ENCODE data around the gene MYDGF.

The MYDGF gene

DNA sequence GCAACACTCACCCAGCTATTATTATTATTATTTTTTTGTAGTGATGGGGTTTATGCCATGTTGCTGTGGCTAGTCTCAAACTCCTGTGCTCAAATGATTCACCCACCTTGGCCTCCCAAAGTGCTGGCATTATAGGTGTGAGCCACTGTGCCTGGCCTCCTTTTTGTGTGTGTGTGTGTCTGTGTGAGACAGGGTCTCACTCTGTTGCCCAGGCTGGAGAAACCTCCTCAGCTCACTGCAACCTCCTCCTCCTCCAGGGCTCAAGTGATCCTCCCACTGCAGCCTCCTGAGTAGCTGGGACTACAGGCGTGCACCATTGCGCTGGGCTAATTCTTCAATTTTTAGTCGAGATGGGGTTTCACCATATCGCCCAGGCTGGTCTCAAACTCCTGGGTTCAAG lies 3.6 kb upstream of the MYDGF start:
- no peak for DNase-seq

DNA sequence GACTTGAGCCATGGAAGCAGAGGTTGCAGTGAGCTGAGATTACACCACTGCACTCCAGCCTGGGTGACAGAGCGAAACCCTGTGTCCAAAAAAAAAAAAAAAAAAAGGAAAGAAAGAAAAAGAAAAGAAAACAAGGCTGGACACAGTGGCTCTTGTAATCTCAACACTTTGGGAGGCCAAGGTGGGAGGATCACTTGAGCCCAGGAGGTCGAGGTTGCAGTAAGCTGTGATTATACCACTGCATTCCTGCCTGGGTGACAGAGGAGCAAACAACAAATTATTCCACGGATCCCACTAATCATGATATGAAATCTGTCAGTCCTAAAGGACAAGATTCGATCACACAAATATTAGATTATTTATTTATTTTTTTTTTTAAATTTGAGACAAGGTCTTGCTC lies 3.1 kb upstream of the MYDGF start:
- no peak for DNase-seq

DNA sequence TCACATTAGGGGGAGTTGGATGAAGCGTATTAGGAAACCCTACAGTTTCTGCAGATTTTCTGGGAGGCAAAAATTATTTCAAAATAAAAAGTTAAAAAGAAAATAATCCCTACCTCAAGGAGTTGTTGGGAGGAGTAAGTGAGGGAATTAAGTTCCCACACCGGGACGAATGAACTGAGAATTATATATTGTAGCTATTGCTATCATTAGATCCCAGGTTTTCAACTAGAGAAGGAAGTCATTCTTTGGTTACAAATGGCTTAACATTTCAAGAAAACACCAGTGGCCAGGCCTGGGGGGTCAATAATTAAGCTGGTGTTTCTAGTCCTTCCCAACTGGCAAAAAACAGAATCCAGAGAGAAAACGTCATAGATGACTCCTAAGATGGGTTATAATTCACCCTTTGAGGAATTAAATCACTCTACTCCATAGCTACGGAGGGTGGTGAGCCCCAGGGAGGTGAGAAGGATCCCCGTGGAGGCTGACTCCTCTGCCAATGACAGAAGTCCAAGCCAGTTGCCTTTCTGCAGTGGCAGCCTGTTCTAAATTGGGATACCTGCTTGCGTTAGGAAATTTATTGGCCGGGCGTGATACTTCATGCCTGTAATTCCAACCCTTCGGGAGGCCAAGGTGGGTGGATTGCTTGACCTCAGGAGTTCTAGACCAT lies 1.2 kb upstream of the MYDGF start:
- no peak for DNase-seq

GRCh38 chr19:4664642-4665041 lies 5.5 kb downstream of the MYDGF start:
- DNase-seq: no peak

- no peak for DNase-seq
Measured at GRCh38 chr19:4662812-4663211, 7.3 kb downstream of the MYDGF start.

DNA sequence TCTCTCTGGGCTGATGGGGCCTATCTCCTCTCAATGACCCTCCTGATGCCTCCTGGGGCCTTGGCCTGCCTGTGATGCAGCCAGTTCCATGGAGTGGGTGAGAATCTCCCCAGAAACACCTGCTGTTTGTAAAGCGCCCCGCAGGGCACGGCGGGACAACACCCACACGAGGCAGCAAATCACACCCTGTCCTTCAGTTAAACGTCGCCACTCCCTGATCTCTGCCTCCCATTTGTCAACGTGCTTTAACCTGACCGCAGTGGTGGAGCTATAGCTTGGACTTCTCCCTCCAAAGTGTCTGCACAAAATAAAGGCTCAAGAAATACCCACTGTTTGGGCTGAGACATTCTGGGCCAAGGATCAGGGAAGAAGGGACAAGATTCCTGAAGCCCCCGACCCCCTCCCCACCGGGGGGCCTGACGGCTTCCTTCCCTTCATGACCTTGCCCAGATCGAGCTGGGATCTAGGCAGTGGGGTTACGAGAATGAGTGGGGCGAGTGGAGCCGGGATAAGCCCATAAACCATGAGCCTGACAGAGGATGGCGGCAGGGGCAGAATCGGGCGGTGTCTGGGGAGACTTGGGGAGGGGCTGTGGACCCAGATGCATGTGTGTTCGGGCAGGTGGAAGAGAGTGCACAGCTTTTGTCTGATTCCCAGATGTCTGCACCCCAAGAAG lies 8.0 kb downstream of the MYDGF start:
- no peak for DNase-seq

GRCh38 chr19:4660993-4661392 lies 9.1 kb downstream of the MYDGF start:
- DNase-seq: no peak

GRCh38 chr19:4660181-4660791 lies 9.9 kb downstream of the MYDGF start:
- DNase-seq: no peak

DNA sequence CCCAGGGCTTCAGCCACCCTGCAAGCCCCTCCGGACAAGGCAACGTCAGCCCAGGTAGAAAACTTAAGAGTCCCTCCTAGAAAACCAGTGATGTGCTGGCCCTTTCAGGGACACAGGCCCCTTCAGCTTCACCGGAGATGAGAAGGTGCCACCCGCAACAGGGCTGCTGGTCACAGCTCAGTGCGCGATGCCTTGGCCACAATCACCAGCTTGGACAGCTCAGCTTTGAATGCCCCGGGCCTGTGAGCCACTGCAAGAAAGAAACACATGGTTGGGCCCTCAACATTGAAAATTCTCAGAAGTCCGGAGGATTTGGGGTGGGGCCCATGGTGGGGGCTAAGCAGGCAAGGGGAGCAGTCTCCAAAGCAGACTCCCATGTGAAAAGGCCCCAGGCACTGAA lies 12.3 kb downstream of the MYDGF start:
- DNase-seq: no peak

DNA sequence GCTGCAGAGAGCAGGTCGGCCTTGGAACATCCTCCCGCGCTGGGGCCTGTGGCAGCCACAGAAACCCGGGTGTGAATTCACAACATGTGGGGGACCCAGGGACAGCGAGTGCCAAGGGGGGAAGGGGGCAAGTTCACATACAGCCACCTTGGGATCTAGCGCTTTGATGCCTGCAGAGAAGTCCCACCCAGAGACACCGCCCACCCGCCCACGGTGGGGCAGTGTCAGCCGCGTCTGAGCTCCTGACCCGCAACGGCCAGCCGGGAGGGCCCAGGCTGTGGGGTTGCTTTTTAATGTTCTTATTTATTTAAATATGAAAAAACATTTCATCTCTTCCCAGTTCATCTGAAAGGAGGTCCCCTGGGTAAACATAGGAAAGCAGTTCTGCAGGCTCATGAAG lies 12.9 kb downstream of the MYDGF start:
- DNase-seq: no peak

- DNase-seq: no peak
Measured at GRCh38 chr19:4656102-4656501, 14.0 kb downstream of the MYDGF start.

GRCh38 chr19:4654437-4655361 lies 15.4 kb downstream of the MYDGF start:
- no peak for DNase-seq

GRCh38 chr19:4653793-4654436 lies 16.2 kb downstream of the MYDGF start:
- DNase-seq: no peak

GRCh38 chr19:4652075-4652474 lies 18.1 kb downstream of the MYDGF start:
- DNase-seq: no peak

DNA sequence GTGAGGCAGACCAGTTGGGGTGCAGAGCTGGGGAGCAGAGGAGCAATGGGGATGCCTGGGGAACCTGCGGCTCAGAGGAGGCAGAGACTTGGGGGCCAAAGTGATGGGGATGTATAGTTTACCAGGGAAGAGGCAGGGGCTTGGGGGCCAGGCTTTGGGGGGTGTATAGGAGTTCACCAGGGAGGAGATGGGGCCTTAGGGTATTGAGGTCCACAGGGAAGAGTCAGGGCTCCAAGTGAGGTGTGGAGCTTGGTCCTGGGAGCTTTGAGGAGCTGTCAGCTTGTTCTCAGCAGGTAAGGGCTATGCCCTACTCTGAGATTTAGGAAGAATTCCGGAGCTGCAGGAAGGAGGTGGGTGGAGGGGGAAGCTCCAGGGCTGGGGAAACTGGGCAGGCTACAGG lies 20.0 kb downstream of the MYDGF start:
- no peak for DNase-seq

DNA sequence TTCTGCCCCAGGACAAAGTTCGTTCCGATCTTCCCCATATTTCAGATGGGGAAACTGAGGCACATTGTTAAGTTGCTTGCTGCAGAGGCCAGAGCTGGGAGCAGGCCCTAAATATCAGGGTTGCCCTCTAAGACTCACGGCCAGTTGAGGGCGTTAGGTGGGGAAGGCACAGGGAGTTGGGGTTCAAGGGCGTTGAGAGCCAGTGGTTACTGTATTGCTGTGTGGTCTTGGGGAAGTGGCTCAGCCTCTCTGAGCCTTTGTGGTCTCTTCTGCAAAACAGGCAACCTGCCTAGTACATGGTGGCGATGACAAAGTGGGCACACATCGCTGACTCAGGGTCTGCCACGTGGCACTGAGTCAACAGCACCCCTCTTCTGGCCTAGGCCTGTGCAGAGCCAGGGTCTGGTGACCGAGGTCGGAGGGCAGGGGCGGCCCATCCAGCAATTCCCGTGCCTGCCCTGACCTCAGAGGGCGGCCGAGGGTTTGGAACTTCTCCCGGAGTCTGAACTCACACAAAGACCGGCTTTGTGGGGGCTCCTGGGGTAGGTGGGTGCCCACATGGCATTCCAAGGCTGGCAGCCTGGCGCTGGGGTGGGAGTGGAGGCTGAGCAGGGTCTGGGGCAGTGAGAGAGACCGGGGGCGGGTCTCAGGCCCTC lies 20.6 kb downstream of the MYDGF start:
- DNase-seq: no peak

DNA sequence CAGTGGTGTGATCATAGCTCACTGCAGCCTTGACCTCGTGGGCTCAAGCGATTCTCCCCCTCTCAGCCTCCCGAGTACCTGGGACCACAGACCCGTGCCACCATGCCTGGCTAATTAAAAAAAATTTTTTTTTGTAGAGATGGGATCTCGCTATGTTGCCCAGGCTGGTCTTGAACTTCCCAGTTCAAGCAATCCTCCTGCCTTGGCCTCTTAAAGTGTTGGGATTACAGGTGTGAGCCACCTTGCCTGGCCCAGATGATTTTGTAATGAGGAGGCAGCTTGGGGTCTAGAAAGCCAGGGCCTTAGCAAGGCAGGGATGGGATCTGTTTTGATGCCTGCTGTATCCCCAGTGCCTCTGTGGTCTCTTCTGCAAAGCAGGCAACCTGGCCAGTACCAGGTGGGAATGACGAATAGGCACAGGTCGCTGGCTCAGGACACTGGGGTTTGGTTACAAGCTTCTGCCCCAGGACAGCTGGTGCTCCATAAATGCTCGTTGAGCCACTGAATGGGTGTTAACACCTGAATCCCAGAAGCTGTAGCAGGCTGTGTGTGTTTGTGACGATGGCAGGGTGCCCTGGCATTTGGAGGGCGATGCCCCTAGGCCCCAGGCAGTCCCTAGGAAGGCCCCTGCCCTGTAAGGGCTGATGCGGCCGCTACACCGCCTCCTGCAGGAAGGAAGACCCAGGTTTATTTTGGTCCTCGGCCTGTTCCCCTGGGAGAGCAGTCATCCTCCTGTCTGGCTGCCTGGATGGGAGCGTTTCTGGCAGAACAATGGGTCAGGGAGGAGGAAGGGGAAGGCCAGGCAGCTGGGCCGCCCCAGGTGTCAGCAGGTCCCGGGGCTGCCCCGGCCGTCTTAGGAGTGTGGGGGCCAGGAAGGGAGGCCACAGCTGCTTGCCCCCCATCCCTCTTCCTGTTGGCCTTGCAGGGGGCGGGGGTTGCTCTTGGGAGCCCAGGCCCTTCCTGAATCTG lies 22.2 kb downstream of the MYDGF start:
- DNase-seq: no peak

GRCh38 chr19:4645718-4646117 lies 24.4 kb downstream of the MYDGF start:
- DNase-seq: no peak

GRCh38 chr19:4642625-4643024 lies 27.5 kb downstream of the MYDGF start:
- no peak for DNase-seq

DNA sequence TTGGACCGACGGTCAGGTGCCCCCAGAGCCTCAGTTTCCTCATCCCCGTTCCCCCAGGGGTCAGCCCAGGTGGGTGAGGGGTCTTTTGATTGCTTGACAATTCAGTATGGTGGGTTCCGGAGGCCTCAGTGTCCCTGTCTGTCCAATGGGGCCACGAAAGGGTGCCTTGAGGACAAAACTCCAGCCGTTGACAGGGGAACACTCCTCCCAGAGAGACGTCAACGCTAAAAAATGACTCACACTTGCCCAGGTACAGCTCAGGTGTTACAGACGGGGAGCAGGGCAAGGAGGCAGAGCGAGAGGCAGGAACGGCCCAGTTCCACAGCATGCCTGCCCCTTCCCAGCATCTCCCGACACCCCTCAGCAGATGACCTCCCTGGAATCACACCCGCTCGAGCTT lies 29.0 kb downstream of the MYDGF start:
- no peak for DNase-seq
